Spleen (tissue), 11 donors: ENCODE results near the gene DES. TPM values are rescaled to one million over a fixed set of nuclear protein-coding genes. Genes with fewer than 3 reads are reported as not detected.

ENCODE experiments used
- DNase-seq: peaks from one replicate; pipeline ENCODE4 v3.0.0-alpha.2; 2020
- H3K27ac ChIP-seq, 8 donors: fragments of 200-600 bp; sonication (generic) in 7 of 8; 1 replicate in 4 of 8; 2 replicates in 4 of 8; pipeline versions ENCODE4 v1.5.0 to v1.8.0; 2016 to 2021; ENCODE audit warnings: inconsistent platforms in 4 of 8, mild to moderate bottlenecking in 4 of 8, moderate library complexity in 1 of 8
- H3K27me3 ChIP-seq, 7 donors: fragments of 200-600 bp; sonication (generic) in 6 of 7; replicated peaks in 1 of 7; 1 replicate in 4 of 7; 2 replicates in 3 of 7; pipeline versions ENCODE4 v1.5.0 to v1.8.0; 2016 to 2021; ENCODE audit warnings: inconsistent platforms in 3 of 7, mild to moderate bottlenecking in 1 of 7
- H3K36me3 ChIP-seq, 6 donors: fragments of 200-600 bp; sonication (generic) in 5 of 6; 1 replicate in 4 of 6; 2 replicates in 2 of 6; pipeline versions ENCODE4 v1.5.0 to v1.8.0; 2016 to 2021; ENCODE audit warnings: inconsistent platforms in 2 of 6
- H3K4me1 ChIP-seq, 6 donors: fragments of 200-600 bp; sonication (generic) in 5 of 6; 1 replicate in 3 of 6; 2 replicates in 3 of 6; pipeline versions ENCODE4 v1.5.0 to v1.8.0; 2016 to 2021; ENCODE audit warnings: inconsistent platforms in 3 of 6
- H3K4me3 ChIP-seq, 8 donors: fragments of 200-600 bp; sonication (generic) in 7 of 8; 1 replicate in 4 of 8; 2 replicates in 4 of 8; pipeline versions ENCODE4 v1.5.0 to v1.8.0; 2016 to 2021; ENCODE audit warnings: inconsistent platforms in 4 of 8, mild to moderate bottlenecking in 4 of 8, moderate library complexity in 2 of 8
- H3K9me3 ChIP-seq, 8 donors: fragments of 200-600 bp; sonication (generic) in 7 of 8; 1 replicate in 4 of 8; 2 replicates in 4 of 8; pipeline versions ENCODE4 v1.5.0 to v1.8.0; 2016 to 2021; ENCODE audit warnings: inconsistent platforms in 4 of 8
- CTCF ChIP-seq, 11 experiments: fragments of 200-600 bp in 7 of 11; fragments of 450-650 bp in 4 of 11; sonication (generic) in 4 of 11; IDR thresholded peaks in 8 of 11; conservative IDR thresholded peaks in 3 of 11; 1 replicate in 7 of 11; 2 replicates in 4 of 11; pipeline versions ENCODE4 v1.4.0 to v1.8.0; 2016 to 2021; ENCODE audit warnings: antibody characterized with exemption in 11 of 11, inconsistent platforms in 4 of 11, mild to moderate bottlenecking in 1 of 11
- POLR2A ChIP-seq, 3 donors: fragments of 450-650 bp; IDR thresholded peaks; one replicate each; pipeline ENCODE4 v1.5.1; 2017; ENCODE audit warnings: antibody characterized with exemption in 3 of 3, mild to moderate bottlenecking in 1 of 3
- POLR2AphosphoS5 ChIP-seq, 3 donors: sonication (generic); formaldehyde crosslinking; IDR thresholded peaks; one replicate each; pipeline ENCODE4 v1.5.1; 2017; ENCODE audit warnings: antibody characterized with exemption in 3 of 3
- WGBS, 5 donors: extraction: QIAGEN DNeasy Blood & Tissue Kit in 3 of 5; methylation state at CpG; one replicate each; pipeline versions ENCODE4 v1.1.5 to v1.1.7; 2013 to 2018; 5-methylcytosine and 5-hydroxymethylcytosine counted together
- intact Hi-C: fragments of 100-400 bp; cut with DNase I; formaldehyde crosslinking; loops from one replicate; pipeline ENCODE4 v1.15.0; 2023; ENCODE audit warnings: low total_unique reads
- polyA plus RNA-seq, 3 donors: library from polyadenylated mRNA; stranded (reverse); fragments of 200-250 nt; gene quantifications; one replicate each; pipeline ENCODE4 v1.2.1, GENCODE V29; 2013
- total RNA-seq, 7 donors: library from RNA; depleted of rRNA in 3 of 7; stranded (reverse); fragments of >200 nt in 3 of 7; fragmentation: NEBNext Ultra II Directional in 4 of 7; extraction: Animal tissue kit (Norgen Biotek cat#: 25700) in 4 of 7; gene quantifications; one replicate each; pipeline versions ENCODE4 v1.1.0 to v1.2.1, GENCODE V29; 2016 to 2021
- donor health status: healthy with polysubstance abuse.
- donor health status: DM: no; HTN: no; CAD: no; lungs with moderate emphysema.
- donor health status: DM: no; HTN: no; CAD: no.
- donor health status: Bipolar disorder and iron deficiency.
- donor health status: healthy.
- donor health status: DM: no; HTN: no; CAD: no.
- donor health status: DM: yes; HTN: yes; CAD: no.

Gene DES
- total and polyA plus RNA-seq, 10 donors: 4.3 to 24.7 (median 11.7) TPM

- 86 to 92% (median 89%) methylated on average over 9 to 23 of the region's 23 CpGs for WGBS, 5 donors
- no peaks in the 10 kb centered on the region for H3K36me3 ChIP-seq
- TF ChIP-seq CTCF (IDR thresholded peaks at IDR 0.05 in 8 of 11, conservative IDR thresholded peaks at IDR 0.05 in 3 of 11) (no peak), POLR2A (IDR thresholded peaks at IDR 0.05) (no peak), POLR2AphosphoS5 (IDR thresholded peaks at IDR 0.05) (no peak)
- DNase-seq: no peak
- no peaks in the 10 kb centered on the region for H3K9me3 ChIP-seq
- H3K4me1 ChIP-seq: no peaks in the 10 kb centered on the region
- intact Hi-C loops: no loop called here
- no peak overlapping the region for H3K27ac ChIP-seq
- no peak overlapping the region for H3K4me3 ChIP-seq
- peaks cover 0 to 29% (median 0%) of the 10 kb centered on the region in 7 donors for H3K27me3 ChIP-seq
Measured at GRCh38 chr2:219468410-219469185, 50.4 kb downstream of the DES start.

DNA sequence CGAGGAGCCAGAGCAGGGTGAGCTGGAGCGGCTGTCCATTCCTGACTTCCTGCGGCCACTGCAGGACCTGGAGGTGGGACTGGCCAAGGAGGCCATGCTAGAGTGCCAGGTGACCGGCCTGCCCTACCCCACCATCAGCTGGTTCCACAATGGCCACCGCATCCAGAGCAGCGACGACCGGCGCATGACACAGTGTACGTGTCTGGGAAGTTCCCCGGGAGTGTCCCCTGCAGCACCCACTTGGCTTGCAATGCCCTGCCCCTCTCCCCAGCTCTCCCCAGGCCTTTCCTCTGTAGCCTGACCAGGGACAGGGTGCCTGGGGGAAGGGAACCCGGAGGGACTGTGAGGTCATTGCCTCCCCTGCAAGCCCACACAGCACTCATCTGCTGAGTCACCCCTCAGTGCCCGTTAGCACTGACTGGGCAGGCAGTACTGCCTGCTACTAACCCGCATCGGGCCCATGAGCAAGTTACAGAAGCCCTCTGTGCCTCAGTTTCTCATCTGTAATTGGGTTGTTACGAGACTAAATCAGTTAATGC is 51.1 kb downstream of the DES start:
- H3K4me3 ChIP-seq: no peak overlapping the region
- H3K9me3 ChIP-seq: no peaks in the 10 kb centered on the region
- intact Hi-C loops: no loop called here
- H3K4me1 ChIP-seq: no peaks in the 10 kb centered on the region
- no peaks in the 10 kb centered on the region for H3K36me3 ChIP-seq
- no peak overlapping the region for H3K27ac ChIP-seq
- 68 to 96% (median 87%) methylated on average over 10 to 16 of the region's 16 CpGs for whole genome bisulfite sequencing, 5 donors
- TF ChIP-seq POLR2AphosphoS5 (IDR thresholded peaks at IDR 0.05) (no peak), POLR2A (IDR thresholded peaks at IDR 0.05) (no peak), CTCF (IDR thresholded peaks at IDR 0.05 in 8 of 11, conservative IDR thresholded peaks at IDR 0.05 in 3 of 11) (no peak)
- peaks cover 0 to 36% (median 0%) of the 10 kb centered on the region in 7 donors for H3K27me3 ChIP-seq
- DNase-seq: no peak

- TF ChIP-seq CTCF (IDR thresholded peaks at IDR 0.05 in 8 of 11, conservative IDR thresholded peaks at IDR 0.05 in 3 of 11) (no peak), POLR2A (IDR thresholded peaks at IDR 0.05) (no peak), POLR2AphosphoS5 (IDR thresholded peaks at IDR 0.05) (no peak)
- peaks cover 0 to 47% (median 0%) of the 10 kb centered on the region in 7 donors for H3K27me3 ChIP-seq
- intact Hi-C loops: loop anchor here (10.0 kb wide), 1 partner anchor 64 kb away; no protein-coding TSS in a partner anchor
- H3K4me3 ChIP-seq: no peak overlapping the region
- no peaks in the 10 kb centered on the region for H3K36me3 ChIP-seq
- no peak overlapping the region for H3K27ac ChIP-seq
- H3K9me3 ChIP-seq: no peaks in the 10 kb centered on the region
- WGBS, 5 donors: 73 to 83% (median 75%) methylated on average over 4 of the region's 4 CpGs
- DNase-seq: no peak
- no peaks in the 10 kb centered on the region for H3K4me1 ChIP-seq
Measured at GRCh38 chr2:219470429-219470828, 52.3 kb downstream of the DES start.
